Medulla oblongata (tissue), 1 donor: ENCODE data around the gene MICAL3.
"Not testable (repeated sequence)": the region's sequence is repeated elsewhere in the genome, so short reads cannot be mapped to it uniquely, and the experiment has no call there.

Source experiments
- DNase-seq: peaks from one replicate; pipeline ENCODE4 v3.0.0-alpha.2; 2015; ENCODE audit errors: extremely low spot score

Gene MICAL3

DNA sequence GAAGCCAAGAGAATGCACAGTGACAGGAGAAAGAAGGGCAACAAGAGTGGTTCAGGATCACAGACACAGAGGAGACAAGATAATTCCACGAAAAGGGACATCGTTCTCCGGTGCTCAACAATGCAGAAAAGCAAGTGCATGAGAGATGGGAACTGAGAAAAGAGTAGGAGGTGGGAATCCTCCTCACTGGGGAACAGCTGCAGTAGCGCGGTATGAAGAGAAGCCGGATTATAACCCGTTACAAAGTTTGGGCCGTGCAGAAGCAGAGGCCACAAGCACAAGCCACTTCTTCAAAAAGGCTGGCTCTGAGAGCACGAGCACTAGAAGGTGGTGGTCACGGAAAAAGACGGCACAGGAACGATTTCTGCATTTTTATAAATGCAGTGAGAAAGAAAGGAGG lies 135.9 kb downstream of the MICAL3 start:
- DNase-seq: no peak

DNA sequence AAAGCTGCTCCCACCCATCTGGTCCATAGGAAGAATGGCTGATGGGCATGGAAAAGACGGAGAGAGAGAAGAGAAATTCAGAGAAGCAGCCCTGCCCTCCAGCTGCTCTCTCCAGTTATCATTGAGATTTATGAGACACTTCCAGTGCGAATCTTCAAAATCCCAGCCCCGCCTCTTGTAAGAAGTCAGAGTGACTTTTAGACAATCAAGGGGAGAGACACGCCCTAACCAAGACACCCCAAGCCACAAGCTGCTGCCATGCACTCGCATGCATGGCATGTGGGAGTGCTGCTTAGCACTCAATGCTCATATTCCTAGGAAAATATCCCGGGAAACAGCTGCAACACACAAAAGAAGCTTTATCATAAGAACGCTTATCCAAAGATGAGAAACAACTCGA lies 139.5 kb downstream of the MICAL3 start:
- DNase-seq: no peak

DNA sequence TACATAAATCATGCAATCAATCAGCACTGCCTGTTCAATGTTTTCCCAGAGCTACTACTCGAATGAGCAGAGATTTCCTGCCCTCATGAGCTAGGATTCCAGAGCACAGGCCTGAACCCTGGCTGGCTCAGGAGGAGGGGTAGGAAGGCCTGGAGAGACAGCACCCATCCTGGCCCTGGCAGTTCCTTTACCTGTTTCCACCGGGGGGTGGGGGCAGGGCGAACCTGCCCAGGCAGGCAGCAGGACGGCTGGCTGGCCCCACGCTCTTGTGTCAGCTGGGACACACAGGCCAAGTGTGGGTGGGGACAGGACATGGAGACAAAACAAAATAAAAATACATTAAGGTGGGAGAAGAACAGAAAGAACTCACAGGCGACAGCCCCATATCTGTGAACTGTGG lies 140.3 kb downstream of the MICAL3 start:
- no peak for DNase-seq

DNA sequence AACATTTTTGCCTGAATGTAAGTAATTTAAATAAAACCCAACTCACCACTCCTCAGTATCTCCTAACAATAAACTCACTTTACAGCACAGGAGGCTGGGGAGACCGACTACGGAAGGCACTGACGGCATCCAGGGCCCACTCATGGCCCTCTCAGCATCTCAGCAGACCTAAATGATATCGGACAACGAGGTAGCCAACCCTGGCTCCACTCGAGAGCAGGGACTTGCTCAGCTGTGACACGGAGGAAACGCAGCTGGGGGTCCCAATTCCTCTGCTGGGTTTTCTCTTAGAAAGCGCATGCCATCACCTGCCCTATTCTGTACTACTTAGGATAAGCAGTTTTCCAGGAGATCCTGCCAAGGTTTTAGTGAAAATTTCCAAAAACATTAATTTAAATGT lies 141.0 kb downstream of the MICAL3 start:
- DNase-seq: no peak

DNA sequence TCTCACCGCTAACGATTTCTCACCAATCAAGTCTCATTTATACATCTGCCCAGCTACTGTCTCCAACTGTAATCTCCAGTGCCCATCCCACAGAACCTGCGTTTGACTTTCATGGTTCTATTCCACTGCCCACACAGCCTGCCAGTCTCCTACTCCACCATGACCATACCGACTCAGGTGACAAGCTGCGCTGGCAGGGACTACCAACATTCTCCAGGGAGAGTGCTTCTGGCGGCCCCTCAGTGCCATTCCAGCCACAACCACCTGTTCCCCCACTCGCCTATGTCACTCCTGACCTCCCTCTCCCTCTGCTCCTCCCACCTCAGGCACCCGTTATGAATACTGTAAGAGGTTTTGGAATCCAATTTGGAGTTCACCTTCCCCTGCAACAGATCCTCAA lies 141.6 kb downstream of the MICAL3 start:
- DNase-seq: no peak

DNA sequence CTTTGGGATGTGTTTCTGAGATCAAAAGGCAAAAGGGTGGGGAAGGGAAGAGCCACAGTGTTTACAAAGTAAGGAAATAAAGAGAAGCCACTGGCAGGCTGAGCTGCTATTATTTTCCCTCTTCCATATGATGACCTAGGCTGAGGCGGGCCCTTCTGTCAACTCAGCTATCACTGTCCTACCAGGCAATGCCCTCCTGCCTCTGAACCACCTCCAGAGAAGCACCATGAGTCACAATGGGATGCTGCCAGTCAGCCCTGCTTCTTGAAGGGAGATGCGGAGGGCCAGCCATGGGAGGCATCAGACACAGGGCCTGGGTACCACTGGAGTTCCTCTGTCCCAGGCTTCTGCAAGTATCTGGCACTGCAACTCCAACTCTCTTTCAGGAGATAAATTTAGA lies 142.2 kb downstream of the MICAL3 start:
- no peak for DNase-seq

DNA sequence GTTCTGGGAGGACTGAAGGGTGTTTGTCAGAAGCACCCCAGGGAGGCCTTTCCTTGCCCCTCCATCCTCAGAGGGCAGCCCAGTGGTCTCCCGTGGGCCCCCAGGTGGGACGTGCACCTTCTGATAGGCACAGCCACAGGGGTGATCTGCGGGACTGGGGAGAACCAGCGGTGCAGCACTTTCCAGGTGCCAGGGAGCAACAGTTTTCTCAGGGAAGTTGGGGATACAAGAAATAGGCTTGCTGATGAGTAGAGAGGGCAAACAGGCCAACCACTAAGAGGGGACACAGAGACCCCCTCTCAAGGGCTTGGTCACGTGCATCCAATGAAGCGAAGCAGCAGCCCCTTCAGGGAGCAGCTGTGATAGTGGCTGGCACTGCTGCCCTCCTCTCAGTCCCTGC lies 143.0 kb downstream of the MICAL3 start:
- no peak for DNase-seq

DNA sequence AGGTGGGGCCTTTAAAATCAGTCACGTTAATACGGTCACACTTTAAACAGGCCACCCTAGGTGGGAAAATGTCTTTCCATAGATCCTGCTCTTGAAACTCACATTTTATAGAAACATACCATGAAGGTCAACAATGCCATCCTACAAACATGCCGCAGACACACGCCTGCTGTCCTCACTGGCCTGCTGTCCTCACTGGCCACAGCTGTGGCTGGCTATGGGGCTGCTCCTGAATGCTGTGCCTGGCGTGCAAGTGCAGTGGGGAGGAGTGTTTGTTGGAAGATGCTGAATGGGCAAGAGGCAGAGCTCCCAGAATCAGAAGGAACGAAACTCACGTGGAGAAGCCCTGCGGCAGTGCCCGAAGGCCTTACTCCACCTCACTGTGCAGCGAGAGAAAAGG lies 143.9 kb downstream of the MICAL3 start:
- DNase-seq: no peak

DNA sequence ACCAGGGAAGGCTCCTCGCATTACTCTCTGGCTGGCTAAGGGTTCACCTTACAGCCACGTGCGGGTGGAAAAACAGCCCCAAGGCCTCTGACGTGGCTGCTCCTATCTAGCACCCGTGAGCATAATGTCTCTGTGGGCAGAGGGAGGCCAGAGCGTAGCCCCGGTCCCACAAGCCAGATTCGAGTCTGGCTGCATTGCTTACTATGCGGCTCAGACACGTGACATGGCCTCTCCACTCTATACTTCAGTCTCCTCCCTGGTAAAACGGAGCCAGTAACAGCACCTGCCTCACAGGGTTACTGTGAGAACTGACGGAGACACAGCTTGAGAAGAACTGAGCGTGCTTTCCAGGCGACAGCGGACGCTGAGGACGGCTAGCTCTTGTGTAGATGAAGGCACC lies 144.3 kb downstream of the MICAL3 start:
- no peak for DNase-seq

DNA sequence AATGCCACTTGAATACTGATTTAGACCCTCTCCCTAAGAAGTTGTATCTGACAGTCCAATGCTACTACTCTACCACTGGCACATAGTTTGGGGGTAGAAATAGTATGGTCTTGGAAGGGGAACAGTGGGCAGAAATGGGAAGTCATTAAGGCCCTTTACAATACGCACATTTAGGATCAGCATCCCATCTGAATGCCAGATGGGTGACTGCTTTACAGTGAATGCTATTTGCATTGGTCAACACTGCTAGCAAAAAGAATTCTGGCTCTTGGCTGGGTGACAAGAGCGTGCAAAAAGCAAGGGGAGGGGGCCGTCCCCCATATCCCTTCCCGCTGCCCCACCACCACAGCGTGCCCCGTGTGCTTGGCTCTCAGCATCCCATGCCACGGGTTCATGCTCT lies 145.4 kb downstream of the MICAL3 start:
- no peak for DNase-seq

DNA sequence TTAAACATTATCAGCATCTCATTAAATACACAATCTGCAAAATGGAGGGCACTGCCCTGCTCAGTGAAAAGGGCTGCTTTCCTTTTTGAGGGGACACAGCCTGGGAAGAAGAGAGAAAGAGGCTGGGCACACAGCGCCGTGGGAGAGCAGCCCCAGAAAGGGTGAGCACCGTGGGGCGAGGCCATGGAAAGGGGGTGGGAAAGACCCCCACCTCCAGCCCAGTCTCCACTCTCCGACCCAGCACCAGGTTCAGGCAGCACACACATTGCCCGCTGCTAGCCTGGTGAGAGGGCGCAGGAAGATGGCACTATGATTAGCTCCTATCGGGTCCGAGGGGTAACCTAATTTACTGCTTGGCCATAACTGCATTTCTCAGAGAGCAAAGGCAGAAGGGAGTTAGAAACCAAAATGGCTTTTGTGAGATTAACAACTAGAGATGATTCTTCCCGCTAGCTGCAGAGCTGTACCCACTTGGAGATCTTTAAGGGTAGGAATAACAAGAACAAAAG lies 146.1 kb downstream of the MICAL3 start:
- DNase-seq: no peak

DNA sequence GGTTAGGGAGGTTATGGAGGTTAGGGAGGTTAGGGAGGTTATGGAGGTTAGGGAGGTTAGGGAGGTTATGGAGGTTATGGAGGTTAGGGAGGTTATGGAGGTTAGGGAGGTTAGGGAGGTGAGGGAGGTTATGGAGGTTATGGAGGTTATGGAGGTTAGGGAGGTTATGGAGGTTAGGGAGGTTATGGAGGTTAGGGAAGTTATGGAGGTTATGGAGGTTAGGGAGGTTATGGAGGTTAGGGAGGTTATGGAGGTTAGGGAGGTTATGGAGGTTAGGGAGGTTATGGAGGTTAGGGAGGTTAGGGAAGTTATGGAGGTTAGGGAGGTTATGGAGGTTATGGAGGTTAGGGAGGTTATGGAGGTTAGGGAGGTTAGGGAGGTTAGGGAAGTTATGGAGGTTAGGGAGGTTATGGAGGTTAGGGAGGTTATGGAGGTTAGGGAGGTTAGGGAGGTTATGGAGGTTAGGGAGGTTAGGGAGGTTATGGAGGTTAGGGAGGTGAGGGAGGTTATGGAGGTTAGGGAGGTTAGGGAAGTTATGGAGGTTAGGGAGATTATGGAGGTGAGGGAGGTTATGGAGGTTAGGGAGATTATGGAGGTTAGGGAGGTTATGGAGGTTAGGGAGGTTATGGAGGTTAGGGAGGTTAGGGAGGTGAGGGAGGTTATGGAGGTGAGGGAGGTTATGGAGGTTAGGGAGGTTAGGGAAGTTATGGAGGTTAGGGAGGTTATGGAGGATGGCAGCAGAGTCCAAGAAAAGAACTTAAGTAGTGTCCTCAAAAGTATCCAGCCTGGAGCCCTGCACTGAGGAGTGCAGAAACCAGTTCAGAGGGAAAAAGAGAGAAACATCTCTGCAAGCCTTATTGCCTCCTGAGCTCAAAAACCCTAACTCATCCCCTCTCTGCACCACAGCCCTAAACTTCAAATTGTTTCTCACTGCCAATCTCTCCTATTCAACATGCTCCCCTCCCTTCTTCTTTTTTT lies 147.2 kb downstream of the MICAL3 start:
- DNase-seq: not testable (repeated sequence)

DNA sequence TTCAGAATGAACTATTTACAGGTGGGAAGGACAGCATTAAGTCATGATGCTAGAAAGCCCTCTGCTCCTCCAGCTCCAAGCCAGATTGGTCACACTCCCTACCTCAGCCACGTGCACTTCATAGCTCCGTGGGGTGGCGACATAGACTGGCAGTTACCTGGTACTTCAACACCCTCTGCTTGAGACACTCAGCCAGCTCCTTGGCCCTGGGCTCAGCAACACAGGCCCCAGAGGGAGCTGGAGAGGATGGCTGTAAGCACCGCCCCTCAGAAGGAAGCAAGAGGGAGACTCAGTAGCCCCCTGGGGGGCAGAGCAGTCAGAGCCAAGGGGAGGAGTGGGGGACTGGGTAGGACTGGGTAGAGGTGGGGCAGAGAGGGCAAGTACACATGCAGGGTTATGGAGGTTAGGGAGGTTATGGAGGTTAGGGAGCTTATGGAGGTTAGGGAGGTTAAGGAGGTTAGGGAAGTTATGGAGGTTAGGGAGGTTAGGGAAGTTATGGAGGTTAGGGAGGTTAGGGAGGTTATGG lies 148.0 kb downstream of the MICAL3 start:
- no peak for DNase-seq

DNA sequence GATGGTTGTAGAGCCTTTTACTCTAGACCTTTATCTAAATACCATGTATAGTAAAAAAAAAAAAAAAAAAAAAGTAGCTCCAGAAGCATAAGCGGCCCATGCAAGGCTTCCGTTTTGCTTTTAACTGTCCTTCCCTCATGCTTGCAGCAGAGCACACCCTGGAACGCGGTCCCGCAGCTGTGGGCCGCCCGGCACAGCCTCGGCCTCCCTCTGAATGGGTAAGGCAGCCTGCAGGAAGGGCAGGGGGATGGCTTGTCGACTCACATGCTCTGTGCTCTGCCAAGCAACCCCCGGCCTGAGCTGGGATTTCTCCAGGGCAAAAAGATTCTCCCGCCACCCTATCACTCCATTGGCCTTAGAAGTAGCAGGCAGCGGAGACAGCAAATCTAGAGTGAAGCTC lies 148.7 kb downstream of the MICAL3 start:
- no peak for DNase-seq

DNA sequence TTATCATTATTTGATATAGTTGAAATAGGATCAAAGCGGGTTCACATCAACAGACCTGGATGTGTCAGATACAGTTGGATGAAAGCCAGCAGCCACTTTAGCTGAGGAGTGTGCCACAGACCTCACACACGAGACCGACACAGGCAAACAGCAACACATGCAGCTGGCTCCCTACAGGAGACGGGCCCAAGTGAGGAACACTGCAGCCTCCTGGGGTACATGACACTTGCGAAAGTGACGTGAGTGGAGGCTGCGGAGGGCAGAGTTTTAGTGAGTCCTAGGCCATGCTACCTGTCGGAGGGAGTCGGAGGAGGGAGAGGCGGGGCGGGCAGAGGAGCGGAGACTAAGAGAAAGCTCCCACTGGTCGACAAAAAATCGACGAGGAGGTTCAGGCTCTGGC lies 149.2 kb downstream of the MICAL3 start:
- no peak for DNase-seq

DNA sequence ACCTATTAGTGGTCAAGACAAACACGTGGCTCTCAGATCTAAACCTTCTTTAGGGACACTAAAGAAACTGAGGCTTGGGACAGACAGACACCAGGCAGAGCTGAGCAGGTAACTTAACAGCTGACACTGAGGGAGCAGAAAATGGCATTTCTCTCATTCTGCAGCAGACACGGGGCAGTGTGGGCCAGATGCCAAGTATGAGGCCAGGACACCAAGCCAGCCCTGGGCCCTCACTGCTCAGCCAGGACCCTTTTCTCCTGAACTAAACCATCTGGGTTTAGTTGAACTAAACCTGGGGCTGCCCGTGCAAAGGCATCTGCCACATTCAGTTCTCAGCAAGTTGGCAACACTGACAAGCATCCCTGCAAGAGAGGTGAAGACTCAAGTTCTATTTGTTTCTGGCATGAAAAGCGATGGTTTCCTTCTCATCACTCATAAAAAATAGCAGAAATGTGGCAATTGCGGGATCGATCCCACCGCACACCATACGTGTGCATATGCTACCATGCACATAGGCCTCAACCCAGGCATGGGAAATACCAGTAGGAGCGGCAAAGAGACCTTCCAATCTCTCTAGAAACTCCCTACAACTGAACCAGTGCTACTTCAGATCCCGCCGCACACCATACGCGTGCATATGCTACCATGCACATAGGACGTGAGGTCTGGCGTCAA lies 150.0 kb downstream of the MICAL3 start:
- DNase-seq: no peak

DNA sequence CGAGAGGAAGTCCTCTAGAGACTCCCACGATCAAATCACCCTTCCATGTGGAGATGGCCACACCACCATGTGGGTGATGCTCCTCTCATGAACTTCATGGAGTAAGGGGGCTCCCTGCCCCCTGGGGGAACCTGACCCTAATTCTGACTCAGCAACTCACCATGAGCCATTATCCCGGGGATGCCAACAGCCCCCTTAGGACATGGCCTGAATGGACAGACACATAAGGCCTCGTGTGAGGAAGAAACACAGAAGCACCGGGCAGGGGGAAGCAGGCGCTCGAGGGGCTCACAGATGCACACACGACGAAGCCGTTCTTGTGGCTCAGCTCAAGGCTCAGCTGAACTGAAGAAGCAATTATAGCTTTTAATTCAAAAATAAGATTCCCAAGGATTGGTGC lies 150.6 kb downstream of the MICAL3 start:
- no peak for DNase-seq

DNA sequence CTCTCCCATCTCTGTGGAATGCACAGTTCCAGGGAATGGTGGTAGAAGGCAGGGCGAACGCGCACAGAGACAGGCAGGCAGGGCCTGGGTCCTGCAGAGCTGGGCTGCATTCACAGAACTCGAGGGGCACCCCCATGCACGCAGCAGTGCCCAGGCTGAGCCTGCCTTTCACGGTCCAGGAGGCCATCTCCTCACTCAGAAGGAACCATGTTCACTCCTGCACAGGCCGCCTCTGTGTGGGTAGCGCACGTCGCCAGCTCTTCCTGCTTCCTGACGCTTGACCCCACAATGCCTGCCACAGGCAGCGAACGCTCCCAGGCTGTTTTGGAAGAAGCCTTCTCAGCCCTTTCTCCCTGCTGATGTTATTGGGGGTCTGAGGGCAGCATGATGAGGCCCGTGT lies 151.2 kb downstream of the MICAL3 start:
- no peak for DNase-seq

DNA sequence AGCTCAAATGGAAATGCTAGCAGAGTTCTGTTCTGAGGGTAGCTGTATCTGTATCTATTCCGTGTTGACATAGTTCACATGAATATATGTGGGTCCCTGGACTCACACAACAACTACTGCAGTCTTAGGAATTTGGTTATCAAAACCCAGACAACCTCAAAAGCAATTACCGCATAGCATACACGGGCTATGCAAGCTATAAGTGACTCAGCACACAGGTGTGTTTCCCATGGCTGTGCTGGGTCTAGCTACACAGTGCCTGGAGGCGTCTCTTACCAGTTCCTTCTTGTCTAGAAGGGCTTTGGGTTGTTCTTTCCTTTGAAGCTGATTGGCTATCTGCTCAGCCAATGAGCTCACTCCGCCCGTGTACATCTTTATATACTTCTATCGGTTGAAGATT lies 151.9 kb downstream of the MICAL3 start:
- no peak for DNase-seq

DNA sequence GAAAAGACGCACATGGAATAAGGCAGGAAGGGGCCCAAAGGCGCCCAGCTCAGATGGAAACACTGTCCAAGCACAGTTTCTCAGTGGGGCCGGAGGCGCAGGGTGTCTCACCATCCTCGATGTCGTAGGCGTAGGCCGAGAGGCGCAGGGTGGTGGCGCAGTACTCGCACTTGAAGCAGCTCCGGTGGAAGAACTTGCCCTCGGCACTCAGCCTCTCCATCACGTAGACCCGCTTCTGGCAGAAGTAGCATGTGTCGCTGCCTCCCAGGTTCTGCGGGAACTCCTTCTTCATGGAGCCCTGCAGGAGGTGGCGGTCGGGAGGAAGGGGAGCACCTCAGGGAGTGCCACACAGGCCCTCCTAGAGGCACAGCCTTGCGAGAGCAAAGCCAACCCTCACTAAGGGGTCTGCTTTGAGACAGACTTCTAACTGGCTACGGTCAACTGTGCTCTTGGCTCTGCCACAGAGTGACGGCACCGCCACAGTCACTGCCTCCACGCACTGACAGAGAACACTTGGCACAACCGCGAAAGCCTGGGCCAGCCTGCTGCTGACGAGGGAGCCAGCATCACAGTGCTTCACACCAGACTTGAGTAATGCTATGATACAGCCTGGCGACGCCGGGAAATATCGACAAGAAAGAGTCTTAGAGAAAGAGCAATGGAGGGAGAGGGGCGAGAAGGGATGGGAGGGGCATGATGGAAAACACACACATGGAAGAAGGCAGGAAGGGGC lies 152.5 kb downstream of the MICAL3 start:
- peak; percentile 90 for DNase-seq

DNA sequence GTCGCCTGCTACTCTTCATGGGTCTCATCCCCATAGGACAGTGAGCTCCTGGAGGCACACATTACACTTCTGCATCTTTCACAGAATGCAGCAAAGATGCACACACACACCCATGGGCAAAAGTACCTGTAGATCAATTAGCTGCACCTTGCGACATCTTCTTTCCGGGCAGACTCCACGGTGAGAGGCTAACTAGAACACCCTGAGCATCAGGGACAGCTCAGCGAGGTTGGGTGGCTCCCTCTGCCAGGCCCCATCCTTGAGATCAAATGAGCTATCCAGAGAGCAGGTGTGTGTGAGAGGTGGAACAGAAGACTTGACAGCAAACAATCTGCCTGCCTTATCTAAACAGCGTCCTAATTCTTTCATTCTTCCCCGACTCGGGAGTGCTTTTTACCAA lies 154.0 kb downstream of the MICAL3 start:
- no peak for DNase-seq
